Mucosa of rectum (tissue), 2 donors: ENCODE data around the gene CFAP206.

Source experiments
- H3K27ac ChIP-seq, 2 donors: one replicate each; pipeline ENCODE4 v1.7.0; 2013; ENCODE audit warnings: inconsistent platforms in 2 of 2, low read depth in 2 of 2, low read length in 2 of 2
- H3K27me3 ChIP-seq, 2 donors: one replicate each; pipeline ENCODE4 v1.7.0; 2013; ENCODE audit warnings: low read length in 2 of 2; ENCODE audit not compliant: control insufficient read depth in 2 of 2, insufficient read depth in 2 of 2
- H3K36me3 ChIP-seq, 2 donors: one replicate each; pipeline ENCODE4 v1.7.0; 2013; ENCODE audit warnings: low read length in 2 of 2; ENCODE audit not compliant: control insufficient read depth in 2 of 2, insufficient read depth in 2 of 2
- H3K4me1 ChIP-seq, 2 donors: one replicate each; pipeline ENCODE4 v1.7.0; 2013; ENCODE audit warnings: low read length in 2 of 2, mild to moderate bottlenecking in 1 of 2; ENCODE audit not compliant: control insufficient read depth in 2 of 2, insufficient read depth in 2 of 2
- H3K4me3 ChIP-seq, 2 donors: one replicate each; pipeline ENCODE4 v1.7.0; 2013; ENCODE audit warnings: low read length in 2 of 2
- H3K9ac ChIP-seq, 2 donors: one replicate each; pipeline ENCODE4 v1.7.0; 2013; ENCODE audit warnings: low read length in 2 of 2, low read depth in 1 of 2, mild to moderate bottlenecking in 1 of 2
- H3K9me3 ChIP-seq, 2 donors: one replicate each; pipeline ENCODE4 v1.7.0; 2013; ENCODE audit warnings: low read length in 2 of 2; ENCODE audit not compliant: control insufficient read depth in 2 of 2
- donor health status: healthy.
- donor health status: Normal muscosa, but diverticular disease.

CFAP206 gene

DNA sequence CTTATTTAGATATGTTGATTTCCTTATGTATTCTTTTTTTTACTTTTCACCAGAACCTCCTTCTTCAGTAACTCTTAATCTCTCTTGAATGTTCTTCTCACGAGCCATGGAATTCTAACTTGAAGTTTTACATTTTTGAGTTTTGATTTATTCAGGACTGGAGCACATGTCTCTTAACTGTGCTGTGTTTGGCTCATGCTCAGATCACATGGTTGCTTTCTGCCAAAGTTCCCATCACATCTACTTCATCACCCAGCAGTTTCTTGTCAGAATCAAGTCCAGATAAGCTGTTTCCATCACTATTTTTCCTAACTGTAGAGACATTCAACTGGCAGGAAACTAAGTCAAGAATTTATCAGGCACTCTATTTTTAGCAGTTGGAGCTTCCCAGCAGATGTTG is 96.7 kb downstream of the CFAP206 start:
- no peaks in the 10 kb centered on the region for H3K27me3 ChIP-seq
- no peak overlapping the region for H3K4me3 ChIP-seq
- H3K9ac ChIP-seq: no peak overlapping the region
- H3K27ac ChIP-seq: no peak overlapping the region
- no peaks in the 10 kb centered on the region for H3K9me3 ChIP-seq
- peaks cover 40 to 42% of the 10 kb centered on the region in 2 donors for H3K36me3 ChIP-seq
- H3K4me1 ChIP-seq: peaks cover 0 to 3% of the 10 kb centered on the region in 2 donors
